Measurements from ENCODE around the gene ITGAL. TPM values are rescaled to one million over a fixed set of nuclear protein-coding genes. Genes with fewer than 3 reads are reported as not detected.

ITGAL gene
- not detected for total RNA-seq (ENCODE audit: unreplicated experiment)
- long read RNA-seq: 0 reads

- no peaks in the 10 kb centered on the region for H3K4me1 Mint-ChIP-seq (ENCODE audit: low read depth, unreplicated experiment)
- no peak within 1 kb of the TSS for H3K27ac Mint-ChIP-seq (ENCODE audit: unreplicated experiment)
- no peaks in the 10 kb centered on the region for H3K27me3 Mint-ChIP-seq (ENCODE audit: unreplicated experiment)
- H3K9me3 Mint-ChIP-seq (ENCODE audit: unreplicated experiment): no peaks in the 10 kb centered on the region
- no peak for TF ChIP-seq CTCF (IDR thresholded peaks at IDR 0.05; ENCODE audit: partially characterized antibody, unreplicated experiment)
- DNase-seq: no peak
- H3K36me3 Mint-ChIP-seq (ENCODE audit: unreplicated experiment): no peaks in the 10 kb centered on the region
- no peak within 1 kb of the TSS for H3K4me3 Mint-ChIP-seq (ENCODE audit: unreplicated experiment)
Measured at GRCh38 chr16:30472328-30472942, at the start of gene ITGAL. Gene ITGAL (plus strand): TSS chr16:30472742. CDS start chr16:30472838, 96 bp downstream.

GRCh38 chr16:30428055-30428454, 44.5 kb upstream of the ITGAL start:
- H3K27me3 Mint-ChIP-seq (ENCODE audit: unreplicated experiment): peaks cover 1% of the 10 kb centered on the region
- H3K36me3 Mint-ChIP-seq (ENCODE audit: unreplicated experiment): no peaks in the 10 kb centered on the region
- H3K4me1 Mint-ChIP-seq (ENCODE audit: low read depth, unreplicated experiment): peaks cover 2% of the 10 kb centered on the region
- no peak overlapping the region for H3K27ac Mint-ChIP-seq (ENCODE audit: unreplicated experiment)
- TF ChIP-seq CTCF (IDR thresholded peaks at IDR 0.05; ENCODE audit: partially characterized antibody, unreplicated experiment): no peak
- peak overlapping the region; percentile 17 for H3K4me3 Mint-ChIP-seq (ENCODE audit: unreplicated experiment)
- no peak for DNase-seq
- no peaks in the 10 kb centered on the region for H3K9me3 Mint-ChIP-seq (ENCODE audit: unreplicated experiment)

- peaks cover 3% of the 10 kb centered on the region for H3K27me3 Mint-ChIP-seq (ENCODE audit: unreplicated experiment)
- peaks cover 2% of the 10 kb centered on the region for H3K4me1 Mint-ChIP-seq (ENCODE audit: low read depth, unreplicated experiment)
- no peak for DNase-seq
- H3K9me3 Mint-ChIP-seq (ENCODE audit: unreplicated experiment): peaks cover 2% of the 10 kb centered on the region
- no peak overlapping the region for H3K27ac Mint-ChIP-seq (ENCODE audit: unreplicated experiment)
- H3K4me3 Mint-ChIP-seq (ENCODE audit: unreplicated experiment): no peak overlapping the region
- peaks cover 4% of the 10 kb centered on the region for H3K36me3 Mint-ChIP-seq (ENCODE audit: unreplicated experiment)
- TF ChIP-seq CTCF (IDR thresholded peaks at IDR 0.05; ENCODE audit: partially characterized antibody, unreplicated experiment): no peak
Measured at GRCh38 chr16:30429418-30429677, 43.2 kb upstream of the ITGAL start.

- H3K36me3 Mint-ChIP-seq (ENCODE audit: unreplicated experiment): peaks cover 4% of the 10 kb centered on the region
- H3K27ac Mint-ChIP-seq (ENCODE audit: unreplicated experiment): no peak within 1 kb of the TSS
- H3K9me3 Mint-ChIP-seq (ENCODE audit: unreplicated experiment): peaks cover 2% of the 10 kb centered on the region
- peaks cover 5% of the 10 kb centered on the region for H3K27me3 Mint-ChIP-seq (ENCODE audit: unreplicated experiment)
- peak; percentile 82 for TF ChIP-seq CTCF (IDR thresholded peaks at IDR 0.05; ENCODE audit: partially characterized antibody, unreplicated experiment)
- peaks cover 2% of the 10 kb centered on the region for H3K4me1 Mint-ChIP-seq (ENCODE audit: low read depth, unreplicated experiment)
- no peak within 1 kb of the TSS for H3K4me3 Mint-ChIP-seq (ENCODE audit: unreplicated experiment)
- DNase-seq: peak; percentile 87
Measured at GRCh38 chr16:30429678-30430427, 42.7 kb upstream of the ITGAL start, which contains the start of gene DCTPP1. Gene DCTPP1 (minus strand): TSS chr16:30430030. CDS start chr16:30429980, 50 bp downstream.

- Mint-ChIP-seq H3K4me1 (ENCODE audit: low read depth, unreplicated experiment) (peaks cover 2% of the 10 kb centered on the region), H3K9me3 (ENCODE audit: unreplicated experiment) (peaks cover 2% of the 10 kb centered on the region), H3K27ac (ENCODE audit: unreplicated experiment) (no peak overlapping the region), H3K27me3 (ENCODE audit: unreplicated experiment) (peaks cover 6% of the 10 kb centered on the region), H3K36me3 (ENCODE audit: unreplicated experiment) (peaks cover 4% of the 10 kb centered on the region), H3K4me3 (ENCODE audit: unreplicated experiment) (no peak overlapping the region)
- peak; percentile 26 for DNase-seq
- TF ChIP-seq CTCF (IDR thresholded peaks at IDR 0.05; ENCODE audit: partially characterized antibody, unreplicated experiment): peak; percentile 49
Measured at GRCh38 chr16:30430428-30430970, 42.0 kb upstream of the ITGAL start.
